ENCODE data around the gene MYO5C.

DNA sequence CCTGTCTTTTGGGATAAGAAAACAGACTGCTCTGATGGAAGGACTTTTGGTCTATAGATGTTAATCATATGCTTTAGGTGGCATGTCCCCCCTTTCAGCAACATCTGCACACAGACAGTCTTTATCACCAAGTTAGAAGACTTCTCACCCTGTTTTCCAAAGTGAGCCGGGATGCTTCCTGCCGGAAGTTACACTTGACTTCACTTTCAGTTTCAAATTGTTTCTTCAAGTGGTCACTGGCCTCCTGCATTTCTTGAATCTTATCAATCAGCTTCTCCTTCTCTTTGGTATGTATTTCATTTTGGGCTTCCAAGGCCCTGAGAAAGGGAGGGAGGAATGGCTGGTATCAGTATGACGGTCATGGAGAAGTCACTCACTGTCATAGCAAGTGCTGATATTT is 77.2 kb downstream of the MYO5C start:
- TF ChIP-seq, protein P1, sequence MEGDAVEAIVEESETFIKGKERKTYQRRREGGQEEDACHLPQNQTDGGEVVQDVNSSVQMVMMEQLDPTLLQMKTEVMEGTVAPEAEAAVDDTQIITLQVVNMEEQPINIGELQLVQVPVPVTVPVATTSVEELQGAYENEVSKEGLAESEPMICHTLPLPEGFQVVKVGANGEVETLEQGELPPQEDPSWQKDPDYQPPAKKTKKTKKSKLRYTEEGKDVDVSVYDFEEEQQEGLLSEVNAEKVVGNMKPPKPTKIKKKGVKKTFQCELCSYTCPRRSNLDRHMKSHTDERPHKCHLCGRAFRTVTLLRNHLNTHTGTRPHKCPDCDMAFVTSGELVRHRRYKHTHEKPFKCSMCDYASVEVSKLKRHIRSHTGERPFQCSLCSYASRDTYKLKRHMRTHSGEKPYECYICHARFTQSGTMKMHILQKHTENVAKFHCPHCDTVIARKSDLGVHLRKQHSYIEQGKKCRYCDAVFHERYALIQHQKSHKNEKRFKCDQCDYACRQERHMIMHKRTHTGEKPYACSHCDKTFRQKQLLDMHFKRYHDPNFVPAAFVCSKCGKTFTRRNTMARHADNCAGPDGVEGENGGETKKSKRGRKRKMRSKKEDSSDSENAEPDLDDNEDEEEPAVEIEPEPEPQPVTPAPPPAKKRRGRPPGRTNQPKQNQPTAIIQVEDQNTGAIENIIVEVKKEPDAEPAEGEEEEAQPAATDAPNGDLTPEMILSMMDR (IDR thresholded peaks at IDR 0.05) = no peak
- no peak for TF ChIP-seq POLR2A (IDR thresholded peaks at IDR 0.05)

All from esophagus squamous epithelium (tissue), 4 donors.